NCI-H2171 treated with DMSO at 0.1 percent for 48 hours (cell line): Measurements from ENCODE around the gene TMCC2.
"Not testable (repeated sequence)": the region's sequence is repeated elsewhere in the genome, so short reads cannot be mapped to it uniquely, and the experiment has no call there.

ENCODE experiments used
- DNase-seq: peaks from one replicate; lab custom pipeline; 2025; lab: John Stamatoyannopoulos, UW

TMCC2 gene

GRCh38 chr1:205261946-205262691, 34.4 kb downstream of the TMCC2 start:
- no peak for DNase-seq

GRCh38 chr1:205262731-205263171, 35.0 kb downstream of the TMCC2 start:
- no peak for DNase-seq

- no peak for DNase-seq
These were observed 35.9 kb downstream of the TMCC2 start for GRCh38 chr1:205263580-205264190.

- no peak for DNase-seq
These were observed 39.0 kb downstream of the TMCC2 start for GRCh38 chr1:205266611-205267305.

GRCh38 chr1:205267306-205267902, 39.7 kb downstream of the TMCC2 start:
- no peak for DNase-seq

- DNase-seq = no peak
These were observed 41.3 kb downstream of the TMCC2 start for GRCh38 chr1:205268846-205269680.

GRCh38 chr1:205269711-205270110, 42.0 kb downstream of the TMCC2 start:
- no peak for DNase-seq

- DNase-seq = no peak
These were observed 42.5 kb downstream of the TMCC2 start for GRCh38 chr1:205270271-205270670.

- no peak for DNase-seq
These were observed 43.0 kb downstream of the TMCC2 start for GRCh38 chr1:205270764-205271163.

- no peak for DNase-seq
These were observed 43.5 kb downstream of the TMCC2 start for GRCh38 chr1:205271277-205271676.

GRCh38 chr1:205271745-205272144, 44.0 kb downstream of the TMCC2 start:
- no peak for DNase-seq

GRCh38 chr1:205272536-205272935, 44.8 kb downstream of the TMCC2 start:
- DNase-seq = no peak

- DNase-seq = peak; percentile 84
These were observed 45.8 kb downstream of the TMCC2 start for GRCh38 chr1:205273551-205273982.

- no peak for DNase-seq
These were observed 46.4 kb downstream of the TMCC2 start for GRCh38 chr1:205274041-205274691.

GRCh38 chr1:205275133-205275532, 47.4 kb downstream of the TMCC2 start:
- peak; percentile 50 for DNase-seq

GRCh38 chr1:205275916-205276688, 48.4 kb downstream of the TMCC2 start:
- no peak for DNase-seq

- DNase-seq = peak; percentile 46
These were observed 48.9 kb downstream of the TMCC2 start for GRCh38 chr1:205276689-205277065.

GRCh38 chr1:205279986-205280385, 52.2 kb downstream of the TMCC2 start:
- no peak for DNase-seq

GRCh38 chr1:205280666-205281395, 53.1 kb downstream of the TMCC2 start:
- not testable (repeated sequence) for DNase-seq
